22Rv1 (cell line): Measurements from ENCODE around the gene COL4A2.

Experiments
- CTCF ChIP-seq: fragments of 450-650 bp; IDR thresholded peaks from 2 replicates; pipeline ENCODE4 v1.5.1; 2017; ENCODE audit warnings: mild to moderate bottlenecking
- ZFX ChIP-seq: fragments of 450-650 bp; IDR thresholded peaks from 2 replicates; pipeline ENCODE4 v1.6.1; 2017; ENCODE audit warnings: antibody characterized with exemption, borderline replicate concordance

- TF ChIP-seq CTCF (no peak), ZFX (no peak)
Observed at GRCh38 chr13:110448230-110448629, 141.1 kb downstream of the COL4A2 start.
